HG03432 (cell line): ENCODE measurements around the gene CELF4.

Experiments used
- ATAC-seq: cut with Tn5 transposase; IDR thresholded peaks from one replicate; pipeline ENCODE4 v1.9.1; 2021; ENCODE audit warnings: mild to moderate bottlenecking, moderate library complexity; ENCODE audit not compliant: unreplicated experiment

CELF4 gene

DNA sequence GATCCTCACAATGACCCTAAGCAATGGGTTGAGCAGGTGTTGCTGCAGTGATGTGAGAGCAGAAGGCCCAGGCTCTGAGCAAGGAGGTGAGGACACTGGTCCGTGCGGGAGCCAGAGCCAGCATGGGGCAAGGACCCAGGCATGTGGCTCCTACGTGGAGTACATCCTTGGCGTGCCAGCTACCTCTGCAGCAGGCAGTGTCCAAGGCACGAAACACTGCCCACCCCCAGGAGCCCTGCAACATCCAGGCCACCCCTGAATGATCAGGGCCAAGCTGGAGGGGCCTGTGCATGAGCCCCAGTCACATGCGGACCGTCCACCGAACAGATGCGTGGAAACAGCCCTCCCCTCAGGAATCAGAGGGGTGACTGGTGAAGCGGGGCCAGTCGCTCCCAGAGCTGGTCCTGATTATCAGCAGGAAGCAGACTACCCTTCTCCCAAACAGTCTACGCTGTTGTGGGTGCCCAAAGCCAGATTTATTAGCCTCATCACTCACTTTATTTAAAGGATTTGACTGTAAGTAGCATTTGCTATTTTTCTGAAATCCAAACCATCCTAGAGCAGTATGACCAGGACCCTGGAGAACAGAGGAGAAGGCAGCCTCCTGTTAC is 16.8 kb downstream of the CELF4 start:
- ATAC-seq, result no peak

DNA sequence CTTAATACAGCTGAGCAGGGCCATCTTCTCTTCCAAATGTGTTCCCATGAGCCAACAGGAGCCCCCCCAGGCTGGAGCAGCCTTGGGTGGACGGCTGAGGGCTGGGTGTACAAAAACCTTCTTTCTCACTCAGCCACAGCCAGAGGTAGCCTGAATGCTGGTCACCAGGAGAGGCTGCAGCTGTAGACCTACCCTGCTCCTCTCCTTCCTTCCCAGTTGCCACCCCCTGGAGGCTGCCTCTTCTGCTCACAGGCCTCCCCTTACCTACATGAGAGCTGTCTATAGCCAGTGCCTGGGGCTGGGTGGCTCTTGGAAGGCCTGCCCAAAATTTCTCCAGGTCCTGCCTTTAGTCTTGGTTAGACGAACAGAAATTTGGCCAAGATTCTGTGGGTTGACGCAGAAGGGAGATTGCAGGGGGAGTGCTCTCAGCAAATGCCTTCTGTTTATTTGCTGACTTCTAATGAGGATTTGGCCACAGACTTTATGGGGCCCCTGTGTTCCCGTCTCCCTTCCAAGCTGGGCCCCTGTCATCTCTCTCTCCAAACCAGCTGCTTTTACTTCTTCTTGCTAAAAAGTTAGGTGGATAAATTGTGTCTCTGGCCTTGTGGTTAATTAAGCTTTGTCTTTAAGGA is 18.3 kb downstream of the CELF4 start:
- no peak for ATAC-seq

DNA sequence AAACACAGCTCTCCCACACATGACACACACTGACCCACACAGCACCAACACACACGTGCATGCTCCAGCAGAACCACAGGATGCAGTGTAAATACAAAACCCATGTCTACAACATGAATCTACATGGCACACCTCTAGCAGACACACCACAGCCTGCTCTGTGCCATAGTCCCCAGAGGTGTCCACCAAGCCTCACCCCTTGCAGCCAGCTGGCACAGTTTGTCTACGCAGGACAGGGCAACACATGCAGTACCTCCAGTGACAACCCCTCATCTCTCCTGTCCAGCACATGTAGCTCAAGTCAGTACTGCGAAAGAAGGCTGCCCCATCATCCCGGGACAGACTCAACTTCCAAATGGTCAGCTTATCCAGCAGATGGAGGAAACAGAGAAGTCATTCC is 18.9 kb downstream of the CELF4 start:
- ATAC-seq, result no peak

DNA sequence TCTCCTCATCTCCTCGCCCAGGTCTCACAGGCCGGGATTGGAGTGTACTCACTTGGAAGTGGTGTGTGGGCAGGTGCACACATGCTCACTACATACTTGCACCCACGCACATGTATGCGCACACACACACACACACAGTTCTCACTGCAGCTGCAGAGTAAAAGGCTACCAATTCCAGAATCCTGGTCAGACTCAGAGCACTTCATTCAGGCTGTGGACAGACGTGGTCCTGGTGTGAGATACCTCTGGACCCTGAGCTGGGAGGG is 19.4 kb downstream of the CELF4 start:
- no peak for ATAC-seq

DNA sequence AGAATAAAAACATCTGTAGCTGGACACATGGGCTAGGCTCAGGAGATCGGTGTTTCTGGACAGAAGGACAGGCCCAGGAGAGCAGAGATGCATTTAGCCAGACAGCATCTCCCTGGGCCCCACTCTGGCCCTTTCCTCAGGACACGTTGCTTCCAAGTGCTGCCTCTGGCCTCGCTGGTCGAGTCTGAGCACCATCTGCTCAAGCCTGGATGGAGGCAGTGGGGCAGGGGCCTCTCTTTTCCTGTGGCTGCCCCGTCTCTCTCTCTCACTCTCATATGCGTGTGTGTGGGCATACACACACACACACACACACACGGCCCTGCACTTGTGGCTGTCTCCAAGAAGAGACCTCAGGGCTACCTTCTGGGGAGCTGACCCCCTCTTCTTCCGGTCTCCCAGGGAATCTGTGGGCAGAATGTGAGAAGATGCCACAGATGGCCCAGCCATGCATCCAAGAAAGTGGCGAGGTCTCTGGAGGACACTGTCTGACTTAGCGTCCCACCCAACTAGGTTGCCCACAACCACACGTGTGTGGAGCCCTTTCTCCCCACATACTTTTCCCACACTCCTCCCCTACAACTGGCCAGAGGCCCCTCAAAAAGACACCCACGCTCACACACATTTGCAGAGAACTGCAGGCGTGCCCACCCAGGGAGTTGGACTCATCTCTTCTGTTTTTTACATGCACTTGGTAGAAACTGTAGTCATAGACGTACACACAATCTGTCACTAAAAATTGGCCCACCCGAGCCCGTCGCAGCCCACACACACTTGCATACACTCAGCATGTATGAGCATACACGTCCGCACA is 19.9 kb downstream of the CELF4 start:
- ATAC-seq, result no peak

DNA sequence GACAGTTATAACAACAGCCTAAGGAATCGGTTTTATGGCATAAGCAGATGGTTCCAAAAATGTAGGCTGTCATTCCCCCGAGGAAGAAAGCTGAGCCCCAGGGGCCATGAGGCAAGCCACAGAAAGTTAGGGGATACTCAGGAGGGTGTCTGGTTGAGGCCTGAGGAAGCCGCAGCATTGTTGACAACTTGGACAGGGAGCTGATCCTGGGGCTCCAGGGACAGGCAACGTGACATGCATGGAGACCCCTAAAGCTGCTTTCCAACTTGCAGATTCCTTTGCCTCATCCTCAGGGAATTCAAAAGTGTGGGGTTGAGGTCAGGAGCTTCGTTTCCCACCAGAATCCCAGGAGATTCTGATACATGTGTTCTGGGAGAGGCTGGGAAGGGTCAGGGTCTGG is 20.9 kb downstream of the CELF4 start:
- no peak for ATAC-seq

DNA sequence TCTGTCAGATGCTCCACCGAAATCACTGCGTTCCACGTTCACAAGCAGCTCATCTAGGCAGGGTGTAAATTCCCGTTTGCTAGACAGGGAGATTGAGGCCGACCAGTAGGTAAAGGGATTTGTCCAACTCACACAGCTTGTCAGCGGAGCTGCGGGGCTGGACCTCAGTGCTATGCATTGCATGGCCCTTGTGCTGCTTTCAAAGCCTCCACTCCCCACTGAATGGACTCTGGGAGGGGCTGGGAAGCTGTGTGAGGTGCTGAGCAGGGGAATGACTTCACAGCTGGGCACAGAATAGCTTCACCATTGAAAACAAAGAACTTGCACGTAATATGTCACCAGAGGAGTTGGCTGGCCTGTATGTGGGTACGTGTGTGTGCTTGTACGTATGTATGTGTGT is 21.4 kb downstream of the CELF4 start:
- ATAC-seq, result no peak

DNA sequence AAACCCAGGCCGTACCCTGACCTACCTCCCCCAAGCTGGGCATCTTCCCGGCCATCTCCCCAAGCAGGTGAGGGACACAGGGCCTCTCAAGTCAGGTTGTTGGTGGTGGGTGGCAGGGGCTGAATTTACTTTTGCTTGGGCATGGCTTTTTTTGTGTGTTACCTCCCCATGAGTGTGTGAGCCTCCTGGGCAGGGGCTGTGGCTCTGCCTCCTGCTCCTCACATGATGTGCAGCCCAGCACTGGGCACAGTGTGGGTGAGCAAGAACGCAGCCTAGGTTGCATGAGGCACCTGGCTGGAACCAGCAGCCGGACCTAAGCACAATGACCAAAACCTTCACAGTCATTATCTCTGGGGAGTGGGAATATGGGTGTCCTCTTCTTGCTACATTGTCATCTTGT is 22.3 kb downstream of the CELF4 start:
- ATAC-seq, result no peak

DNA sequence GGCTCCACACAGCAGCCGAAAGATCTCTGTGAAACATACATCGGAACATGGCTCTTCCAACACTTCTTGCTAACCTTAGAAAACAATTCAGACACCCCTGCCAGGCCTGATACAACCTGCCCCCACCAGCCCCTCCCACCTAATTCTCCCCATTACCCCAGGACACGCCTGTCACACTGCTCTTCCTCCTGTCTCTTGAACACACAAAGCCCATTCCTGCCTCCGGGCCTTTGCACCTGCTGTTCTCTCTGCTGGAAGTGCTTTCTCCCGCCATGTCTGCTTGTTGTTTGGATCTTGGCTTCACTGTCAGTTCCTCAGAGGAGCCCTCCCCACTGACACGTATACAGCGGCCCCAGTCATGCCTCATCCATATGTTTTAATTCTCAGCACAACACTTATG is 24.1 kb downstream of the CELF4 start:
- ATAC-seq, result no peak

DNA sequence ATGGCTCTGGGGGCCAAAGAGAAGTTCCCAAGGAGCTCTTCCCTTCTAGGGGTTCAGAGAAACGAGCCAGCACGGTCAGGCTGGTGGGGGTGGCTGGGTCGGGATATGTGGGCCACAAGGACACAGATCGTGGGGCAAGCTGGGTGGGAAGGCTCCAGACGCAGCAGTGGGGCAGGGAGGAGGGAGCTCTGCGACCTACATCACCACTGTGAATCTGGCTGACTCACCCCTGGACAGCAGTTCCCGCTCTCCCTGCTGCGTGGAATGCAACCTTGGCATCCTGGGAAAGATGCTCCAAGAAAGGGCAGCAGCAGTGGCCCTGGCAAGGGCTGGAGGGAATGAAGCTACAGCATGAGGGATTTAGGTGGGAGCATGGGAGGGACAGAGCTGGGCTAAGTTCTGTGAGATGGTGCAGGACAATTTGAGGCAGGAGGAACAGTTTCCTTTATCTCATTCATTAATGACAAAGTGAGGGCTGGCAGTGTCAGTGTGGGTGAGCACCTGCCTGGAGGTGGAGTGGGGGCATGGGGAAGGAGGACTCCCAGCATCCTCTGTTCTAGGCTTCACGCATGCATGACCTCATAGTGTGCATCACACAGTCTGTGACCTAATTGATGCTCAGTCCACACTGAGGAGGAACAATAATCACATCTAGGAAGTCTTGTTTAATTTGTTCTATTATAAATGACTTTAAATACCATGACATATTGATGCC is 25.0 kb downstream of the CELF4 start:
- ATAC-seq, result no peak

DNA sequence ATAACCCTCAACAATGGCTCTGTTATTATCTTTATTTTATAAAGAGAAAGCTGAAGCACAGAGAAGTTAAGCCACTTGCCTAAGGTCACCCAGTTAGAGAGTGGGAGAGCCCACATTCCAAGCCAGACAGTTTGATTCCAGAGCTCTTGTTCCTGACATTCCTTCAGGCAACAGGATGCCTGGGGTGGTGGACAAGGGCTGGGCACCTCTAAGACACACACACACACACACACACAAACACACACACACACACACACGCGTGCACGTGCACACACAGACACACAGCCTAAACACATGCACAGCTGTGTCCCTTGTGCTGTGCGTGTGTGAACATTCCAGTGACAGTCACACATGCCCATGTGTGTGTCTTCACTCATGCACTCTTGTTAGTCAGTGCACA is 26.4 kb downstream of the CELF4 start:
- ATAC-seq, result no peak

DNA sequence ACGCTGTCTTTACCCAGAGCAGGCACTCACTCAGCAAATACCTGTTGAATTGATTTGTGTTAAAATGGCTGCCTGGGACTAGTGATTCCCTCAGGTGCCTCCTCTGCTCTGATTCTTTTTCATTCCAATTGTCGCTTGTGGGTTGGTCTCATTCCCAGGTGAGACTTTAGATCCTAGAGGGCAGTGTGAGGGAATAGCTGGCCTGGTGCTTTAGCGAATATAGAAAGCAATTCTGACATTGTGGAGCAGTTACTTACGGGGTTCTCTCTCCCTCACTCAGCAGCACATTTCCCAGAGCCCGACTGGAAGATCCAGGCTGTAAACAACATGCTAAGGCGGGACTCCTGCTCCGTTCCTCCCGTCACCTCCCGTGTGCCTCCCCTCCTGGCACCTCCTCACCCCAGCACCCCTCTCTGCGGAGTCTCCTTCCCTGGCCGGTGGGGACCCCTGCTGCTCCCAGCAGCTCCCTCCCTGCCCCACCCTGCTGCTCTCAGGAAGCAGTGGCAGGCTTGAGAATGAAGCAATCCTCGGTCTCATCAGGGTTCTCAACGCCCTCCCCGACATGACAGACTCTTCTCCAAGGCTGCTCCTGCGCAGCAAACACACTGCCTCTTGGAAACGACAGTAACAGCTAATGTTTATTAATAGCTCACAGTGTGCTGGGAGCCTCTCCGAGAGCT is 26.9 kb downstream of the CELF4 start:
- no peak for ATAC-seq

DNA sequence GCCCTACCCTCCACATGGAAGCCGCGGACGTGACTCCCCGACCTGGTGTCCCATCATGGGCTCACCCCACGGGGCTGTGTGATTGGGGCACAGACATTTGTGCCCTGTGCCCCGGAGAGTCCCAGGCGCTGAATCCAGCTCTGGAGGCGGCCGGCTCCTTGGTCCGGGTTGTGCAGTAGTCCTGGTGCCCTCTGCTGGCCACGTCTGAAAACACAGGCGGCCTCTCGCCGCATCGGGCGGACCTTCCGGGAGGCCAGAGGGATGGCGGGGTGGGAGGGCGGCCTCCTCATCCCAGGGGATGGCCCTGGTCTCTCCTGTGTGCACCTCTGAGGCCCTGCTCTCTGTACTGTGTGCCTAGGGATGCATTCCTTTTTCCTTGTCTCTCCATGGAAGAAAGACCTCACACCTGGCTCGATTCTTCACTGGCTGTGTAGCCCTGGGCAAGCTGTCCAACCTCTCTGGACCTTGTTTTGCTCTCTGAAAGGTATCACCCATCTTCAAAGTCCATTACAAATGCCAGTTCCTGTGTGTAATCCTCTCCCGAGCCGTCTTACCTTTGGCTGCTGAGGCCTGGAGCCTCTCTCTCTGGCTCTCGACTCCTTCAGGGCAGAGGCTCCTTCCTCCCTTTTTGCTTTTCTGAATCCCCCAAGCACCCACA is 27.6 kb downstream of the CELF4 start:
- ATAC-seq, result peak; percentile 88

DNA sequence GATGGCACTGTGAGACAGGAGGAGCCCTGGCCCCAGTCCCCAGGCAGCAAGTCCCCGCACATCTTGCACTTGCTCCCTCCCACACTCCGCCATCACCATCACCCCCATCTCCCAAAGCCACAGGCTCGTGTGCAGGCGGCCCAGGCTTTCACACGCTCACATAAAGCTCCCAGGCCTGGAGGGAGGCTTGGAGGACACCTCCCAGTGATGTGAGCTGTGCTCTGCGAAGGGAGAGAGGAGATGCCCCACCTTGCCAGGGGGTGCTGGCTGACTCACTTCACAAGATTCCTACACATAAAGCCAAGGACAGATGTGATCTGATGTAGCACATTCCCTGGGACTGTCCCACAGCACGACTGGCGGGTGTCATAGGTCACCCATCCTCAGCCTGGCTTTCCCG is 28.9 kb downstream of the CELF4 start:
- no peak for ATAC-seq

DNA sequence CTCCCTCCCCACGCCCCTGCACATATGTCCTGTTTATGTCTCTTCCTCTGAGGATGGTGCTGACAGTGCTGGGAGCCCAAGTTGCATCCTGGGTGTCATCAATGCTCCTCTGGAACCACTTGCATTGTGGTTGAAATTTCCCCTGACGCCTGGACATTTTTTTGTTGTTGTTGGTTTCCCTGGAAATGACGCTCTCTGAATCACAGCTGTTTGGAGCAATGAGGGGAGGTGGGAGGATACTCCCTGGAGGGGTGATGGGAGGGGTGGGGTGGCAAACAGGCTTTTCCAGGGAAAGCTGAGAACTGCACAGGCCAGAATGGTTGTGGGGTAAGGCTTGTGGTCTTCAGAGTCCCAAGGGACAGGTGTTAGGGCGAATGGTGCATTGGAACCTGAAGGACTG is 29.6 kb downstream of the CELF4 start:
- ATAC-seq, result no peak

DNA sequence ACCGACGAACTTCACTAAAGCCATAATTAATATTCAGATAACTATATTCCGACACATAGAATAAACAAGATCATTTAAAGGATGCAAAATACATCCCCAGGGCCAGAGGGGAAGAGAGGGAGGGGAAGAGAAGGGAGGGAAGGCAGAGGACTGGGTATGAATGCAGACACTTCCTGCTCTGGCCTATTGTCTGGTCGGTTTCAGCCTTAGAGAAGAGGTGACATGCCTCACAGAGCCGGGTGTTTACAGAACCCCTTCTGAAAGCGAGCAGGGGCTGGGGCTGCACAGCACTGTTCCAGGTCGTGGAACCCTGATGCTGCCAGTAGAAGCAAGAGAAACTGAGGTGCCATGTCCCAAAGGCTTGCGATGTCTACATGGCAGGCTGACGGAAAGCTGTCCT is 31.0 kb downstream of the CELF4 start:
- peak; percentile 26 for ATAC-seq

DNA sequence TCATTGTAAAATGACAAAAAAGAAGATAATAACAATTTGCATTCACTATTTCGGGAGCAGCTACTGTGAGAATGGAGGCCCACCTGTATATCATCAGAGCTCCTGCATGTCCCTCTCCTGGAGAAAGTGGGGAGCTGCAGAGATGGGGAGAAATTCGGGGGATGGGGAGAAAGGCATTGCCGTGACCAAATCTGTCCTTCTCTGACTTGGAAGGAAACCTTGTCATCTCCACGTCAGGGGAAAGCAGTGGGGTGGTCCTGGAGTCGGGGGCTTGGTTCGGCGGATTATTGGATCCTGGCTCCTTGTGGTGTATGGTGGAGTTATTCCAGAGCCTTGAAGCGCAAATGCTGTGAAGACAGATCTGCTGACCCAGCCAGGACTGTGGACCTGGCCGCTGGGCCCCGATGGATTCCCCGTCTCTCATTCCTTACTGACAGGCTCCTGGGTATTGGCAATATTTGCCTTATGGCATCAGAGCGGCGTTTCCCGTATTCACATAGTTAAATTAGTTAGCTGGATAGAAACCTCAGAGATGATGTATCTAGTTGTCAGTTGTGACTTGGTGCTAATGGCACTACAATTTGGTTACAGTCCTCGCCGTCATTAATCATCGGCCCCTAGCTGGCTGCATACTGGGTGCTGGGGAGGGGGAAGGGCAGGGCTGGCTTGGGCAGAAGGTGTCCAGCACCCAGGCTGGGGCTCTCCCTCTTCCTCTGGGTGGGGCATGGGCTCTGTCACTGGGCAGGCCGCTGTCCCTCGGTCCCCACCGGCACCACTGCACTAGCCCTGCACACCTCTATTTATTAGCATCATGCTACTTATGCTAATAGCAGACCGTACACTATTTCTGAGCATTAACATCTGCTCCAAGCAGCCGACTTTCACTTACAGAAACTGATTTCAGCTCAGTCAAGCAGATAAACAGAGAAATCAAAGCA is 31.7 kb downstream of the CELF4 start:
- no peak for ATAC-seq

DNA sequence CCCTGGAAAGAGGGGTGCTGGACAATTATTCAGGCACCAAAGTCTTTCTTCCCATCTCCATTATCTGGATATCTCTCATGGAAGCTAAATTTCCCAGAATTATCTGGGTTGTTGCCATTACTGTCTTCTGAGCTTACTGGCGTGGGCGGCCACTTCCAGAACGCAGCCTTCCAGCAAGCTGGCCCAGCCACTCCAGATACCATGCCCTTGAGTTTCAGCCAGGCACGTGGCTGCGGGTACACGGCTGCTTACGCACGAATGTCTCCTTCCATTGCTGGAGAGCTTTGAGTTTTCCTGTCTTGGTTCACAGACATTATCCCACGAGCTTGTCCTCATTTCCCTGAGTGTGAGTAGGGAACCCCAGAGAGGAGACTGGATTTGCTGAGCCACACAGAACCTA is 32.7 kb downstream of the CELF4 start:
- ATAC-seq, result no peak

DNA sequence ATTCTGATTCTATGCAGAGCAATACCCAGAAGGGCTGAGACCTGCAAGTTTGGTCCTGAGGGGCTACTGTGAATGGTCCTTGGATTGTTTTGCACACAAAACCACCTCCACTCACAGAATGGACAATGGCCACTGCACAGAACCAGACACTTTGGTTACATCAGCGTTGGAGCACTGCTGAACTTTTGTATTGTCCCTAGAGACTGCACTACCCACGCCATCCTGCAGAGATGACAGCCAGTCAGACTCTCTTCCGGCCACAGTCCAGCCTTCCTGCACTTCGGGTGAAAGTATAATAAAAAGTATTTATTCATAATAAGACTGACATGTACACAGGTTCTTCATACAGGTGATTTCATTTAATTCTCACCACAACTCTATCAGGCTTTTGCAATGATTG is 35.7 kb downstream of the CELF4 start:
- ATAC-seq, result peak; percentile 92

DNA sequence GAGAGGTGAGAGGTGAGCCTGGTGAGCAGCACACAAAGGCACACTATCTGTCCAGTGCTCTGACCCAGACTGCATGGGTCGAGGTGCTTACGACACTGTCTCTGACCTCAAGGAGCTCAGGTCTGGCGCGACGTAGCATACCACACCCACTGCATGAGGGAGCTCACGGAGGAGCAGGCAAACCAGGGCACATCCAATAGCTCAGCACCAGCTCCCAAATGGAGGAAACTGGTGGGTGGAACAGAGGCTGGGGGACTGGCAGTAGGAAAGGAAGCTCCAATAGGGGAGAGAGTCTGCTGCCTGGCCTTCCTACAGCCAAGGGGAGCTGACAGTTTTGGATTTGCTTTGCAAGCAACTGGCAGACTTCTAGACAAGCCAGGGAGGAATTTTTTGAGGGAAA is 36.3 kb downstream of the CELF4 start:
- ATAC-seq, result no peak
